Measurements from ENCODE around the gene EIF4B. TPM values are rescaled to one million over a fixed set of nuclear protein-coding genes. Genes with fewer than 3 reads are reported as not detected.
A peak's percentile ranks its signal among the peaks of the same experiment; 100 is the strongest.

Gene EIF4B
- total and polyA plus RNA-seq, 2 of the 8 experiments (the other 6 are each of a cell fraction or from before 2014, with no cell fraction given) = 269 to 816 TPM

DNA sequence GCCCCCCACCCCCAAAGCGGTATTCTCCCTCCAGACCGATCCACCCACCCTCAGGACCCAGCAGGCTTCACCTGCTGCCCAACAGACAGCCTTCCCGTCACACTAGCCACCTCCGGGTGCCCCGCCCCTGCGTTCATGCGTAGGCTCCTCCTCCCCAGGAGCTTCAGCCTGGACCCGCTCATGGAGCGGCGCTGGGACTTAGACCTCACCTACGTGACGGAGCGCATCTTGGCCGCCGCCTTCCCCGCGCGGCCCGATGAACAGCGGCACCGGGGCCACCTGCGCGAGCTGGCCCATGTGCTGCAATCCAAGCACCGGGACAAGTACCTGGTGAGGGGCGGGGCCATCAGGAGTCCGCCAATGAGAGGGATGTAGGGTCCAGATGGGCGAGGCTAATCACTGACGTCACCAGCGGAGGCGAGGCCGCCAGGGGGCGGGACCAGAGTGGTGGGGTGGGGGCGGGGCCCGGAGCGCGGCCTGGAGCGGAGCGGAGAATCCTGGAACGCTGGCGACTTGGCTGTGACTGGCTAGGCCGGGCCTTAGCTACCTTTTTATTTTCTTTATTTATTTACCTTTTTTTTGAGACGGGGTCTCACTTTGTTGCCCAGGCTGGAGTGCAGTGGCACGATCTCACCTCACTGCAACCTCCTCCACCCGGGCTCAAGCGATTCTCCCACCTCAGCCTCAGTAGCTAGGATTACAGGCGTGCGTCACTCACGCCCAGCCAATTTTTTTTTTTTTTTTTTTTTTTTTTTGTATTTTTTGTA lies 48.0 kb downstream of the EIF4B start (continued):
- TF ChIP-seq, protein P1, sequence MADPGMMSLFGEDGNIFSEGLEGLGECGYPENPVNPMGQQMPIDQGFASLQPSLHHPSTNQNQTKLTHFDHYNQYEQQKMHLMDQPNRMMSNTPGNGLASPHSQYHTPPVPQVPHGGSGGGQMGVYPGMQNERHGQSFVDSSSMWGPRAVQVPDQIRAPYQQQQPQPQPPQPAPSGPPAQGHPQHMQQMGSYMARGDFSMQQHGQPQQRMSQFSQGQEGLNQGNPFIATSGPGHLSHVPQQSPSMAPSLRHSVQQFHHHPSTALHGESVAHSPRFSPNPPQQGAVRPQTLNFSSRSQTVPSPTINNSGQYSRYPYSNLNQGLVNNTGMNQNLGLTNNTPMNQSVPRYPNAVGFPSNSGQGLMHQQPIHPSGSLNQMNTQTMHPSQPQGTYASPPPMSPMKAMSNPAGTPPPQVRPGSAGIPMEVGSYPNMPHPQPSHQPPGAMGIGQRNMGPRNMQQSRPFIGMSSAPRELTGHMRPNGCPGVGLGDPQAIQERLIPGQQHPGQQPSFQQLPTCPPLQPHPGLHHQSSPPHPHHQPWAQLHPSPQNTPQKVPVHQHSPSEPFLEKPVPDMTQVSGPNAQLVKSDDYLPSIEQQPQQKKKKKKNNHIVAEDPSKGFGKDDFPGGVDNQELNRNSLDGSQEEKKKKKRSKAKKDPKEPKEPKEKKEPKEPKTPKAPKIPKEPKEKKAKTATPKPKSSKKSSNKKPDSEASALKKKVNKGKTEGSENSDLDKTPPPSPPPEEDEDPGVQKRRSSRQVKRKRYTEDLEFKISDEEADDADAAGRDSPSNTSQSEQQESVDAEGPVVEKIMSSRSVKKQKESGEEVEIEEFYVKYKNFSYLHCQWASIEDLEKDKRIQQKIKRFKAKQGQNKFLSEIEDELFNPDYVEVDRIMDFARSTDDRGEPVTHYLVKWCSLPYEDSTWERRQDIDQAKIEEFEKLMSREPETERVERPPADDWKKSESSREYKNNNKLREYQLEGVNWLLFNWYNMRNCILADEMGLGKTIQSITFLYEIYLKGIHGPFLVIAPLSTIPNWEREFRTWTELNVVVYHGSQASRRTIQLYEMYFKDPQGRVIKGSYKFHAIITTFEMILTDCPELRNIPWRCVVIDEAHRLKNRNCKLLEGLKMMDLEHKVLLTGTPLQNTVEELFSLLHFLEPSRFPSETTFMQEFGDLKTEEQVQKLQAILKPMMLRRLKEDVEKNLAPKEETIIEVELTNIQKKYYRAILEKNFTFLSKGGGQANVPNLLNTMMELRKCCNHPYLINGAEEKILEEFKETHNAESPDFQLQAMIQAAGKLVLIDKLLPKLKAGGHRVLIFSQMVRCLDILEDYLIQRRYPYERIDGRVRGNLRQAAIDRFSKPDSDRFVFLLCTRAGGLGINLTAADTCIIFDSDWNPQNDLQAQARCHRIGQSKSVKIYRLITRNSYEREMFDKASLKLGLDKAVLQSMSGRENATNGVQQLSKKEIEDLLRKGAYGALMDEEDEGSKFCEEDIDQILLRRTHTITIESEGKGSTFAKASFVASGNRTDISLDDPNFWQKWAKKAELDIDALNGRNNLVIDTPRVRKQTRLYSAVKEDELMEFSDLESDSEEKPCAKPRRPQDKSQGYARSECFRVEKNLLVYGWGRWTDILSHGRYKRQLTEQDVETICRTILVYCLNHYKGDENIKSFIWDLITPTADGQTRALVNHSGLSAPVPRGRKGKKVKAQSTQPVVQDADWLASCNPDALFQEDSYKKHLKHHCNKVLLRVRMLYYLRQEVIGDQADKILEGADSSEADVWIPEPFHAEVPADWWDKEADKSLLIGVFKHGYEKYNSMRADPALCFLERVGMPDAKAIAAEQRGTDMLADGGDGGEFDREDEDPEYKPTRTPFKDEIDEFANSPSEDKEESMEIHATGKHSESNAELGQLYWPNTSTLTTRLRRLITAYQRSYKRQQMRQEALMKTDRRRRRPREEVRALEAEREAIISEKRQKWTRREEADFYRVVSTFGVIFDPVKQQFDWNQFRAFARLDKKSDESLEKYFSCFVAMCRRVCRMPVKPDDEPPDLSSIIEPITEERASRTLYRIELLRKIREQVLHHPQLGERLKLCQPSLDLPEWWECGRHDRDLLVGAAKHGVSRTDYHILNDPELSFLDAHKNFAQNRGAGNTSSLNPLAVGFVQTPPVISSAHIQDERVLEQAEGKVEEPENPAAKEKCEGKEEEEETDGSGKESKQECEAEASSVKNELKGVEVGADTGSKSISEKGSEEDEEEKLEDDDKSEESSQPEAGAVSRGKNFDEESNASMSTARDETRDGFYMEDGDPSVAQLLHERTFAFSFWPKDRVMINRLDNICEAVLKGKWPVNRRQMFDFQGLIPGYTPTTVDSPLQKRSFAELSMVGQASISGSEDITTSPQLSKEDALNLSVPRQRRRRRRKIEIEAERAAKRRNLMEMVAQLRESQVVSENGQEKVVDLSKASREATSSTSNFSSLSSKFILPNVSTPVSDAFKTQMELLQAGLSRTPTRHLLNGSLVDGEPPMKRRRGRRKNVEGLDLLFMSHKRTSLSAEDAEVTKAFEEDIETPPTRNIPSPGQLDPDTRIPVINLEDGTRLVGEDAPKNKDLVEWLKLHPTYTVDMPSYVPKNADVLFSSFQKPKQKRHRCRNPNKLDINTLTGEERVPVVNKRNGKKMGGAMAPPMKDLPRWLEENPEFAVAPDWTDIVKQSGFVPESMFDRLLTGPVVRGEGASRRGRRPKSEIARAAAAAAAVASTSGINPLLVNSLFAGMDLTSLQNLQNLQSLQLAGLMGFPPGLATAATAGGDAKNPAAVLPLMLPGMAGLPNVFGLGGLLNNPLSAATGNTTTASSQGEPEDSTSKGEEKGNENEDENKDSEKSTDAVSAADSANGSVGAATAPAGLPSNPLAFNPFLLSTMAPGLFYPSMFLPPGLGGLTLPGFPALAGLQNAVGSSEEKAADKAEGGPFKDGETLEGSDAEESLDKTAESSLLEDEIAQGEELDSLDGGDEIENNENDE (IDR thresholded peaks at IDR 0.05; ENCODE audit: insufficient replicate concordance, low read length) = no peak
- TF ChIP-seq CEBPB (IDR thresholded peaks at IDR 0.05; ENCODE audit: low read depth, low read length) = no peak
- TF ChIP-seq YY1 (IDR thresholded peaks at IDR 0.05; ENCODE audit: low read depth, low read length) = no peak
- TF ChIP-seq POLR2A (IDR thresholded peaks at IDR 0.05; ENCODE audit: control extremely low read depth in 1 of 2, low read depth in 2 of 2, low read length in 2 of 2) = peak in 1 of 2 experiments; percentile 86; a peak in 2 of 3 replicates
- TF ChIP-seq RAD21 (IDR thresholded peaks at IDR 0.05 in 1 of 2, conservative IDR thresholded peaks at IDR 0.05 in 1 of 2; ENCODE audit: low read depth in 2 of 2, low read length in 2 of 2) = no peak
- TF ChIP-seq, protein P2, sequence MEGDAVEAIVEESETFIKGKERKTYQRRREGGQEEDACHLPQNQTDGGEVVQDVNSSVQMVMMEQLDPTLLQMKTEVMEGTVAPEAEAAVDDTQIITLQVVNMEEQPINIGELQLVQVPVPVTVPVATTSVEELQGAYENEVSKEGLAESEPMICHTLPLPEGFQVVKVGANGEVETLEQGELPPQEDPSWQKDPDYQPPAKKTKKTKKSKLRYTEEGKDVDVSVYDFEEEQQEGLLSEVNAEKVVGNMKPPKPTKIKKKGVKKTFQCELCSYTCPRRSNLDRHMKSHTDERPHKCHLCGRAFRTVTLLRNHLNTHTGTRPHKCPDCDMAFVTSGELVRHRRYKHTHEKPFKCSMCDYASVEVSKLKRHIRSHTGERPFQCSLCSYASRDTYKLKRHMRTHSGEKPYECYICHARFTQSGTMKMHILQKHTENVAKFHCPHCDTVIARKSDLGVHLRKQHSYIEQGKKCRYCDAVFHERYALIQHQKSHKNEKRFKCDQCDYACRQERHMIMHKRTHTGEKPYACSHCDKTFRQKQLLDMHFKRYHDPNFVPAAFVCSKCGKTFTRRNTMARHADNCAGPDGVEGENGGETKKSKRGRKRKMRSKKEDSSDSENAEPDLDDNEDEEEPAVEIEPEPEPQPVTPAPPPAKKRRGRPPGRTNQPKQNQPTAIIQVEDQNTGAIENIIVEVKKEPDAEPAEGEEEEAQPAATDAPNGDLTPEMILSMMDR (IDR thresholded peaks at IDR 0.05; ENCODE audit: control extremely low read depth in 1 of 3, insufficient read depth in 1 of 3, low read depth in 1 of 3, low read length in 3 of 3) = no peak
- no peak for TF ChIP-seq SRF (IDR thresholded peaks at IDR 0.05; ENCODE audit: low read depth, low read length)
